Stomach (tissue), 9 donors: ENCODE data around the gene TLE7. TPM values are rescaled to one million over a fixed set of nuclear protein-coding genes. Genes with fewer than 3 reads are reported as not detected.
A peak's percentile ranks its signal among the peaks of the same experiment; 100 is the strongest.

Experiments
- DNase-seq, 2 donors: peaks; one replicate each; pipeline versions ENCODE4 v3.0.0 to v3.0.0-alpha.2; 2013 to 2019
- H3K27ac ChIP-seq, 5 donors: fragments of 200-600 bp in 4 of 5; sonication (generic) in 4 of 5; one replicate each; pipeline ENCODE4 v1.5.1; 2013 to 2019; ENCODE audit warnings: mild to moderate bottlenecking in 1 of 5, moderate library complexity in 1 of 5
- H3K27me3 ChIP-seq, 3 donors: fragments of 200-600 bp; sonication (generic); one replicate each; pipeline ENCODE4 v1.5.1; 2017 to 2019; ENCODE audit warnings: mixed run types in 1 of 3
- H3K36me3 ChIP-seq, 4 donors: fragments of 200-600 bp; sonication (generic); 1 replicate in 3 of 4; 2 replicates in 1 of 4; pipeline ENCODE4 v1.5.1; 2016 to 2019
- H3K4me1 ChIP-seq, 4 donors: fragments of 200-600 bp; sonication (generic); one replicate each; pipeline ENCODE4 v1.5.1; 2016 to 2019
- H3K4me3 ChIP-seq, 4 donors: fragments of 200-600 bp; sonication (generic) in 3 of 4; one replicate each; pipeline ENCODE4 v1.5.1; 2016 to 2019; ENCODE audit warnings: mild to moderate bottlenecking in 1 of 4
- H3K9me3 ChIP-seq, 4 donors: fragments of 200-600 bp; sonication (generic); one replicate each; pipeline ENCODE4 v1.5.1; 2016 to 2019
- EP300 ChIP-seq: sonication (generic); formaldehyde crosslinking; IDR thresholded peaks from one replicate; pipeline ENCODE4 v1.6.1; 2017; ENCODE audit warnings: antibody characterized with exemption
- POLR2A ChIP-seq, 4 donors: fragments of 450-650 bp; IDR thresholded peaks; one replicate each; pipeline ENCODE4 v1.6.1; 2016; ENCODE audit warnings: antibody characterized with exemption in 4 of 4, control low read depth in 2 of 4, mild to moderate bottlenecking in 1 of 4, moderate library complexity in 1 of 4
- POLR2AphosphoS5 ChIP-seq, 3 donors: sonication (generic); formaldehyde crosslinking; IDR thresholded peaks; one replicate each; pipeline ENCODE4 v1.6.1; 2016; ENCODE audit warnings: antibody characterized with exemption in 3 of 3
- WGBS, 5 donors: extraction: QIAGEN DNeasy Blood & Tissue Kit in 3 of 5; methylation state at CpG; one replicate each; pipeline versions ENCODE4 v1.1.5 to v1.1.7; 2013 to 2018; 5-methylcytosine and 5-hydroxymethylcytosine counted together
- intact Hi-C: fragments of 100-400 bp; cut with DNase I; formaldehyde crosslinking; loops from one replicate; pipeline ENCODE4 v1.15.1; 2023; ENCODE audit warnings: low total_unique reads
- polyA plus RNA-seq, 3 donors: library from polyadenylated mRNA; stranded (reverse); fragments of 200-250 nt; gene quantifications; one replicate each; pipeline ENCODE4 v1.2.3, GENCODE V29; 2013
- total RNA-seq, 5 donors: library from RNA; depleted of rRNA; stranded (reverse); fragments of >200 nt; gene quantifications; one replicate each; pipeline versions ENCODE4 v1.1.0 to v1.2.3, GENCODE V29; 2014 to 2016
- TF ChIP-seq, protein P1 (sequence below), 7 experiments: fragments of 450-650 bp in 4 of 7; fragments of 200-600 bp in 3 of 7; sonication (generic) in 3 of 7; IDR thresholded peaks; one replicate each; pipeline ENCODE4 v1.5.1; 2016 to 2019; ENCODE audit warnings: antibody characterized with exemption in 7 of 7, control low read depth in 2 of 7, mild to moderate bottlenecking in 1 of 7
- donor health status: healthy with polysubstance abuse.
- donor health status: Bipolar disorder and iron deficiency.
- donor health status: healthy.

Gene TLE7
- total and polyA plus RNA-seq, 8 donors: not detected

DNA sequence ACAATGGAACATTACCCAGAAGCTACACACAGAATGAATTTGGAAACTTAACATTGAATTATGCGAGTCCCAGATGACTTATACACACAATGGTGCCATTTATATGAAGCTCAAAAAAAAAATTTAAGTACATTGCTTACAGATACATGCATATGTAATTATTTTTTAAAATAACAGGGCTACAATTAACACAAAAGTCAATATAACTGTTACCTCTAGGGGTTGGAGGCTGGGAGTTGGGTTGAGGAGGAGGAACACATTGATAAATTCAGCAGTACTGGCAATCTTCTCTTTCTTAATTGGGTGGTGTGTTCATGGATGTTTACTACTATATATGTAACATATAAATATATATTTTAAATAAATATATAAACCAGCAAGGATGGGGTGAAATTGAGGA is 19.1 kb upstream of the TLE7 start:
- Histone ChIP-seq H3K36me3 (peaks cover 0 to 15% (median 9%) of the 10 kb centered on the region in 4 donors), H3K4me3 (peak overlapping the region; percentile 78 to 99 (median 95)), H3K9me3 (no peaks in the 10 kb centered on the region), H3K4me1 (peaks cover 20 to 32% (median 23%) of the 10 kb centered on the region in 4 donors), H3K27ac (peak overlapping the region in 1 of 5 donors; percentile 93), H3K27me3 (no peaks in the 10 kb centered on the region)
- no peak for DNase-seq
- WGBS, 5 donors: 93 to 98% (median 97%) methylated on average over 1 of the region's 1 CpG
- intact Hi-C loops: no loop called here
- no peak for TF ChIP-seq EP300
- TF ChIP-seq POLR2A (IDR thresholded peaks at IDR 0.05): no peak
- TF ChIP-seq, protein P1, sequence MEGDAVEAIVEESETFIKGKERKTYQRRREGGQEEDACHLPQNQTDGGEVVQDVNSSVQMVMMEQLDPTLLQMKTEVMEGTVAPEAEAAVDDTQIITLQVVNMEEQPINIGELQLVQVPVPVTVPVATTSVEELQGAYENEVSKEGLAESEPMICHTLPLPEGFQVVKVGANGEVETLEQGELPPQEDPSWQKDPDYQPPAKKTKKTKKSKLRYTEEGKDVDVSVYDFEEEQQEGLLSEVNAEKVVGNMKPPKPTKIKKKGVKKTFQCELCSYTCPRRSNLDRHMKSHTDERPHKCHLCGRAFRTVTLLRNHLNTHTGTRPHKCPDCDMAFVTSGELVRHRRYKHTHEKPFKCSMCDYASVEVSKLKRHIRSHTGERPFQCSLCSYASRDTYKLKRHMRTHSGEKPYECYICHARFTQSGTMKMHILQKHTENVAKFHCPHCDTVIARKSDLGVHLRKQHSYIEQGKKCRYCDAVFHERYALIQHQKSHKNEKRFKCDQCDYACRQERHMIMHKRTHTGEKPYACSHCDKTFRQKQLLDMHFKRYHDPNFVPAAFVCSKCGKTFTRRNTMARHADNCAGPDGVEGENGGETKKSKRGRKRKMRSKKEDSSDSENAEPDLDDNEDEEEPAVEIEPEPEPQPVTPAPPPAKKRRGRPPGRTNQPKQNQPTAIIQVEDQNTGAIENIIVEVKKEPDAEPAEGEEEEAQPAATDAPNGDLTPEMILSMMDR (IDR thresholded peaks at IDR 0.05): no peak
- no peak for TF ChIP-seq POLR2AphosphoS5 (IDR thresholded peaks at IDR 0.05)

DNA sequence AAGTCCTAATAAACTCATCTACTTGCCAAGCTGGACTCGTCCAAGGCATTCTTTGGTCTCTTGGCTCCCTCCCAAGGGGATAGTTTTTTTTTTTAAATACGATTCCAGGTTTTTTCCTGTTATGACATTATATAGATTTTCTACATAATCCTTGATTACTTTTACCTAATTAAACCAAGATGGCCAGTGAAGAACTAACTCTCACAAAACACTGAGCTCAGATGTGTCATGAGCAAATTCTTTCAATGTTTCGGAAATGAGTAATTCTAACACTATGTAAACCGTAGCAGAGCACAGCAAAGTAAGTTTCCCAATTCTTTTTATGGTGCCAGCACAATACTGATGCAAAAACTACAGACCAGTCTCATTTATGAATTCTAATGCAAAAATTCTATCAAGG is 18.4 kb upstream of the TLE7 start:
- 75 to 88% (median 84%) methylated on average over 4 of the region's 4 CpGs for WGBS, 5 donors
- H3K4me3 ChIP-seq: no peak overlapping the region
- H3K27me3 ChIP-seq: no peaks in the 10 kb centered on the region
- intact Hi-C loops: no loop called here
- peaks cover 0 to 3% (median 0%) of the 10 kb centered on the region in 4 donors for H3K9me3 ChIP-seq
- DNase-seq: no peak
- H3K4me1 ChIP-seq: peaks cover 20 to 32% (median 23%) of the 10 kb centered on the region in 4 donors
- H3K27ac ChIP-seq: no peak overlapping the region
- peaks cover 0 to 22% (median 16%) of the 10 kb centered on the region in 4 donors for H3K36me3 ChIP-seq
- TF ChIP-seq POLR2AphosphoS5 (IDR thresholded peaks at IDR 0.05) (no peak), EP300 (no peak), POLR2A (IDR thresholded peaks at IDR 0.05) (no peak)
- TF ChIP-seq, protein P1 (IDR thresholded peaks at IDR 0.05): no peak

DNA sequence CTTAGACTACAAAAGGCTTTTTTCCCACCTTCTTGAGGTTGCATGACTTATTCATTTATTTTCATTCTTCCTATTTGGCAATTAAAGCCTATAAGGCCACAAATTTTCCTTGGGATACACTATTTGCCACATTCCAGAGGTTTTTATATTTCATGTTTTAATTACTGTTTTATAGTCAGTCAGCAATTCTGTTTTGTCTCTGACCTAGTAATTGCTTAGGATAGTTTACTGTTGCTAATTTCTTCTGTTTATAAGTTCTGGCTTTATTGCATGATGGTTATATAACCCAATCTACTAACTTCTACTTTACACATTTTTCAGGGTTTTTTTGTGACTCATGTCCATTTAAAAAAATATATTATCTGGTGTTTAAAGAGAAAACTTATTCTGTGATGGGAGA is 17.7 kb upstream of the TLE7 start:
- peaks cover 0 to 10% (median 4%) of the 10 kb centered on the region in 4 donors for H3K9me3 ChIP-seq
- H3K27ac ChIP-seq: no peak overlapping the region
- no peaks in the 10 kb centered on the region for H3K27me3 ChIP-seq
- H3K4me3 ChIP-seq: no peak overlapping the region
- peaks cover 20 to 32% (median 23%) of the 10 kb centered on the region in 4 donors for H3K4me1 ChIP-seq
- peaks cover 0 to 30% (median 23%) of the 10 kb centered on the region in 4 donors for H3K36me3 ChIP-seq
- TF ChIP-seq, protein P1 (IDR thresholded peaks at IDR 0.05): no peak
- TF ChIP-seq POLR2AphosphoS5 (IDR thresholded peaks at IDR 0.05) (no peak), POLR2A (IDR thresholded peaks at IDR 0.05) (no peak), EP300 (no peak)
- intact Hi-C loops: loop anchor here (5.0 kb wide), 1 partner anchor 33 kb away; no protein-coding TSS in a partner anchor
- no peak for DNase-seq

DNA sequence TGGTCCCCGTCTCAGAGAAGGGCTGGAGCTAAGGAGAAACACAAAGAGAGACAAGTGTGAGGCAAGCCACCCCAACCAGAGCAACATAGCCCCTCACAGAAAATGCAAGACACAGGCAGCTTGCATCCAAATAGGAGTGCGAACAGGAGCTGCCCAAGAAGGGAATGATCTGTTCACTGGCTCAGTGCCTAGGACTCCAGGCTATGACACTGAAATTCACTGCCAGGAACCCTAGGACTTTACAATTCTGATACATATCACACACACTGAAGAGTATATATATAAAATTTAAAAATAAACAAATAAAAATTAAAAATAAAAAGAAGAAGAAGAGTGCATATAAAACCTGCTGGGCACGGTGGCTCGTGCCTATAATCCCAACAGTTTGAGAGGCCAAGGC is 14.9 kb upstream of the TLE7 start:
- no peak overlapping the region for H3K4me3 ChIP-seq
- no peaks in the 10 kb centered on the region for H3K27me3 ChIP-seq
- H3K27ac ChIP-seq: no peak overlapping the region
- 88 to 99% (median 98%) methylated on average over 4 of the region's 4 CpGs for WGBS, 5 donors
- intact Hi-C loops: loop anchor here (5.0 kb wide), 1 partner anchor 36 kb away; no protein-coding TSS in a partner anchor
- peaks cover 22 to 57% (median 50%) of the 10 kb centered on the region in 4 donors for H3K36me3 ChIP-seq
- peaks cover 5 to 37% (median 21%) of the 10 kb centered on the region in 4 donors for H3K9me3 ChIP-seq
- peaks cover 14 to 23% (median 18%) of the 10 kb centered on the region in 4 donors for H3K4me1 ChIP-seq
- DNase-seq: no peak
- TF ChIP-seq, protein P1 (IDR thresholded peaks at IDR 0.05): no peak
- no peak for TF ChIP-seq POLR2AphosphoS5 (IDR thresholded peaks at IDR 0.05)
- no peak for TF ChIP-seq POLR2A (IDR thresholded peaks at IDR 0.05)
- no peak for TF ChIP-seq EP300
